ENCODE measurements around the gene SDK1. TPM values are rescaled to one million over a fixed set of nuclear protein-coding genes. Genes with fewer than 3 reads are reported as not detected.

Gene SDK1
- total RNA-seq, 4 donors from 2014 or later = 2.5 to 12.9 (median 6.1) TPM

GRCh38 chr7:4265066-4265465, 964.0 kb downstream of the SDK1 start:
- WGBS = 46% methylated on average over 27 of the region's 43 CpGs
- Histone ChIP-seq H3K4me3 (no peak overlapping the region), H3K27ac (no peak overlapping the region), H3K27me3 (peaks cover 7% of the 10 kb centered on the region), H3K9me3 (no peaks in the 10 kb centered on the region), H3K4me1 (peaks cover 4% of the 10 kb centered on the region), H3K36me3 (no peaks in the 10 kb centered on the region)
- TF ChIP-seq POLR2A (IDR thresholded peaks at IDR 0.05) (no peak), EP300 (IDR thresholded peaks at IDR 0.05) (no peak), POLR2AphosphoS5 (IDR thresholded peaks at IDR 0.05) (no peak), CTCF (IDR thresholded peaks at IDR 0.05) (no peak)
- DNase-seq (ENCODE audit: low spot score in 2 of 2) = peak in 1 of 2 donors; percentile 62

- Histone ChIP-seq H3K4me3 (no peak overlapping the region), H3K36me3 (no peaks in the 10 kb centered on the region), H3K27ac (no peak overlapping the region), H3K9me3 (no peaks in the 10 kb centered on the region), H3K27me3 (peaks cover 7% of the 10 kb centered on the region), H3K4me1 (peaks cover 4% of the 10 kb centered on the region)
- TF ChIP-seq CTCF (IDR thresholded peaks at IDR 0.05) (no peak), POLR2A (IDR thresholded peaks at IDR 0.05) (no peak), POLR2AphosphoS5 (IDR thresholded peaks at IDR 0.05) (no peak), EP300 (IDR thresholded peaks at IDR 0.05) (no peak)
- 79% methylated on average over 15 of the region's 15 CpGs for WGBS
- peak in 1 of 2 donors; percentile 65 for DNase-seq (ENCODE audit: low spot score in 2 of 2)
These were observed 964.6 kb downstream of the SDK1 start for GRCh38 chr7:4265676-4266075.

- DNase-seq (ENCODE audit: low spot score in 2 of 2) = peak in 1 of 2 donors; percentile 74
- Histone ChIP-seq H3K4me3 (no peak overlapping the region), H3K36me3 (no peaks in the 10 kb centered on the region), H3K4me1 (peaks cover 2% of the 10 kb centered on the region), H3K27ac (no peak overlapping the region), H3K27me3 (peaks cover 7% of the 10 kb centered on the region), H3K9me3 (no peaks in the 10 kb centered on the region)
- TF ChIP-seq POLR2A (IDR thresholded peaks at IDR 0.05) (no peak), EP300 (IDR thresholded peaks at IDR 0.05) (no peak), CTCF (IDR thresholded peaks at IDR 0.05) (no peak), POLR2AphosphoS5 (IDR thresholded peaks at IDR 0.05) (no peak)
- WGBS = 90% methylated on average over 21 of the region's 21 CpGs
These were observed 965.4 kb downstream of the SDK1 start for GRCh38 chr7:4266270-4267040.

- H3K4me3 ChIP-seq = no peak overlapping the region
- no peak overlapping the region for H3K27ac ChIP-seq
- H3K4me1 ChIP-seq = no peaks in the 10 kb centered on the region
- WGBS = 81% methylated on average over 21 of the region's 21 CpGs
- H3K9me3 ChIP-seq = no peaks in the 10 kb centered on the region
- H3K36me3 ChIP-seq = no peaks in the 10 kb centered on the region
- no peak for DNase-seq (ENCODE audit: low spot score in 2 of 2)
- no peak for TF ChIP-seq CTCF (IDR thresholded peaks at IDR 0.05)
- no peak for TF ChIP-seq POLR2A (IDR thresholded peaks at IDR 0.05)
- no peak for TF ChIP-seq EP300 (IDR thresholded peaks at IDR 0.05)
- TF ChIP-seq POLR2AphosphoS5 (IDR thresholded peaks at IDR 0.05) = no peak
- H3K27me3 ChIP-seq = peaks cover 7% of the 10 kb centered on the region
These were observed 966.4 kb downstream of the SDK1 start for GRCh38 chr7:4267341-4268039.
